D721Med (cell line): Measurements from ENCODE around the gene PTTG2.
"Not testable (repeated sequence)": the region's sequence is repeated elsewhere in the genome, so short reads cannot be mapped to it uniquely, and the experiment has no call there.

Experiments used
- DNase-seq: peaks from one replicate; pipeline ENCODE4 v3.0.0; 2011; ENCODE audit warnings: low spot score; ENCODE audit not compliant: insufficient read length
- FAIRE-seq: peaks from 2 replicates; lab custom pipeline; 2011; peaks lifted over from hg19 to GRCh38; lab: Jason Lieb, UNC
- CTCF ChIP-seq: IDR thresholded peaks from 2 replicates; pipeline ENCODE4 v1.5.1; 2012; ENCODE audit warnings: mild to moderate bottlenecking, control low read depth; ENCODE audit not compliant: insufficient read depth; ENCODE audit errors: missing control alignments

Gene PTTG2

GRCh38 chr4:37970702-37971101 lies 10.5 kb downstream of the PTTG2 start:
- DNase-seq (no peak), FAIRE-seq (no peak)
- TF ChIP-seq CTCF, result no peak

- TF ChIP-seq CTCF, result no peak
- DNase-seq (no peak), FAIRE-seq (no peak)
These were observed 11.0 kb downstream of the PTTG2 start for GRCh38 chr4:37971202-37971601.

DNA sequence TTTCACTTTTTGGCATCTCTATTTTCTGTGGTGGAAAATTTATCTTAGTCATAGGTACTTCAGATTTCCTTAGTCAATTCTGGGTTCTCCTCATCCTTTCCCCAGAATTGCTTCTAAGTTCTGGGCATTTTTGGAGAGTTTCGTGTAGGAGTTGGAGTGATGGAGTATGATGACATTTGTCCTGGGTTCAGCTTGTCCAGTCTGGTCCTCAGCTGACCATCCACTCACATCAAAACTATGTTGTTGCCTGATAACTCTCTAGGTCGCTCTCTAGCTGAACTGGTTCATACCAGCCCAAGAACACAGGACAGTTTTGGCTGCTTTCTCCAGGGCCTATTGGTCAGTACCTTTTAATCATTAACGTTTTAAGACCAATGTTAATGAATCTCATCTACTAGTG lies 13.2 kb downstream of the PTTG2 start:
- FAIRE-seq, result no peak
- TF ChIP-seq CTCF, result no peak
- DNase-seq, result no peak

DNA sequence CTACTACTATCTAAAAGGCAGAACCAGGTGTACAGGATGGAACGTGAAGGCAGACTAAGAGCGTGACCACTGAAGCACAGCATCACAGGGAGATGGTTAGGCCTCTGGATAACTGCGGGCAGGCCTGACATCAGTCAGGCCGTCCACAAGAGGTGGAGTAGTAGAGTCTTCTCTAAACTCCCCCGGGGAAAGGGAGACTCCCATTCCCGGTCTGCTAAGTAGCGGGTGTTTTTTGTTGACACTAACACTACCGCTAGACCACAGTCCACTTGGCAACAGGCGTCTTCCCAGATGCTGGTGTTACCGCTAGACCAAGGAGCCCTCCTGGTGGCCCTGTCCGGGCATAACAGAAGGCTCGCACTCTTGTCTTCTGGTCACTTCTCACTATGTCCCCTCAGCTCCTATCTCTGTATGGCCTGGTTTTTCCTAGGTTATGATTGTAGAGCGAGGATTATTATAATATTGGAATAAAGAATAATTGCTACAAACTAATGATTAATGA lies 15.2 kb downstream of the PTTG2 start:
- FAIRE-seq, result not testable (repeated sequence)

DNA sequence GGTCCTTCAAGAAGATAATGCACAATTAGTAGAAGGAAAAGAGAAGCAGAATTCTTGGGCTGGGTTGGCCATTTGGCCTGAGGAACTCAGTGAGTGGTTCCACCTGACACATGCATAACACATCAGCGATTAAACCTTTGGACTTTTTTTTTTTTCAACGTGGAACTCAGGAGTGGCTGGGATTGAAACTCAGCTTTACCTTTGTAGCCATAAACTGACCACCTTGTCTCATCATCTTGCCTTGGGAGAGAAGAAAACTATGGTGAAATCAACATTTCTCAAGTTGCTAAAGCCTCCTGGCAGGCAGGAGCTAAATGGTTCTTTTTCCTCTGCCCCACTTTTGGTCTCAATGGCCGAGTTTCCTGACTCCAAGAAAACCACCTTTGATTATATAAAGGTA lies 16.3 kb downstream of the PTTG2 start:
- no peak for TF ChIP-seq CTCF
- no peak for FAIRE-seq
- no peak for DNase-seq

More for the DNA sequence above, 15.2 kb downstream of the PTTG2 start:
- not testable (repeated sequence) for DNase-seq

- FAIRE-seq, result no peak
- no peak for TF ChIP-seq CTCF
- peak; percentile 55 for DNase-seq
These were observed 16.8 kb downstream of the PTTG2 start for GRCh38 chr4:37976991-37977470.

- TF ChIP-seq CTCF, result peak; percentile 39
- no peak for FAIRE-seq
These were observed 17.5 kb downstream of the PTTG2 start for GRCh38 chr4:37977471-37978247.

More at GRCh38 chr4:37977471-37978247, 17.5 kb downstream of the PTTG2 start:
- no peak for DNase-seq
